Suppressor macrophage (primary cell): ENCODE data around the gene TYRO3.

Experiments
- DNase-seq, 4 experiments: peaks; one replicate each; pipeline ENCODE4 v3.0.0-alpha.2; 2020 to 2022

TYRO3 gene

GRCh38 chr15:41605566-41605965 is 46.6 kb downstream of the TYRO3 start:
- DNase-seq, result no peak

- no peak for DNase-seq
Observed at GRCh38 chr15:41606997-41607396, 48.0 kb downstream of the TYRO3 start.

GRCh38 chr15:41609123-41609522 is 50.1 kb downstream of the TYRO3 start:
- no peak for DNase-seq

- DNase-seq, result no peak
Observed at GRCh38 chr15:41610048-41610447, 51.0 kb downstream of the TYRO3 start.

GRCh38 chr15:41620536-41621199 is 61.7 kb downstream of the TYRO3 start:
- DNase-seq, result no peak

GRCh38 chr15:41621200-41622193 is 62.5 kb downstream of the TYRO3 start:
- DNase-seq, result peak; percentile 68 to 91 (median 80)

GRCh38 chr15:41622901-41623300 is 63.9 kb downstream of the TYRO3 start:
- no peak for DNase-seq

GRCh38 chr15:41627203-41627602 is 68.2 kb downstream of the TYRO3 start:
- no peak for DNase-seq

- DNase-seq, result peak; percentile 60 to 83 (median 80)
Observed at GRCh38 chr15:41629463-41629862, 70.5 kb downstream of the TYRO3 start.

GRCh38 chr15:41629883-41630282 is 70.9 kb downstream of the TYRO3 start:
- no peak for DNase-seq

GRCh38 chr15:41630616-41631217 is 71.7 kb downstream of the TYRO3 start:
- DNase-seq, result peak in 2 of 4 experiments; percentile 30 to 39

GRCh38 chr15:41631880-41632470 is 73.0 kb downstream of the TYRO3 start:
- no peak for DNase-seq
